GM06990 (cell line): ENCODE results near the gene THAP11.
A peak's percentile ranks its signal among the peaks of the same experiment; 100 is the strongest.

Source experiments
- DNase-seq: peaks from one replicate; pipeline ENCODE4 v3.0.0-alpha.2; 2011; ENCODE audit not compliant: insufficient read length; ENCODE audit errors: extremely low read depth
- H3K27me3 ChIP-seq: replicated peaks from 2 replicates; pipeline ENCODE4 v1.6.0; 2011; ENCODE audit warnings: low read length; ENCODE audit not compliant: control insufficient read depth, insufficient read depth
- H3K36me3 ChIP-seq: 2 replicates; pipeline ENCODE4 v1.5.1; 2011; ENCODE audit warnings: low read length; ENCODE audit not compliant: control insufficient read depth, insufficient read depth
- H3K4me3 ChIP-seq: replicated peaks from 2 replicates; pipeline ENCODE4 v1.5.1; 2011; ENCODE audit warnings: low read depth, mild to moderate bottlenecking, control low read depth, low read length
- TF ChIP-seq, protein P1 (sequence below): IDR thresholded peaks from 2 replicates; pipeline ENCODE4 v1.5.1; 2011; ENCODE audit warnings: low read length, control low read depth, mild to moderate bottlenecking, inconsistent platforms; ENCODE audit not compliant: insufficient read depth, poor library complexity, severe bottlenecking

The THAP11 gene

DNA sequence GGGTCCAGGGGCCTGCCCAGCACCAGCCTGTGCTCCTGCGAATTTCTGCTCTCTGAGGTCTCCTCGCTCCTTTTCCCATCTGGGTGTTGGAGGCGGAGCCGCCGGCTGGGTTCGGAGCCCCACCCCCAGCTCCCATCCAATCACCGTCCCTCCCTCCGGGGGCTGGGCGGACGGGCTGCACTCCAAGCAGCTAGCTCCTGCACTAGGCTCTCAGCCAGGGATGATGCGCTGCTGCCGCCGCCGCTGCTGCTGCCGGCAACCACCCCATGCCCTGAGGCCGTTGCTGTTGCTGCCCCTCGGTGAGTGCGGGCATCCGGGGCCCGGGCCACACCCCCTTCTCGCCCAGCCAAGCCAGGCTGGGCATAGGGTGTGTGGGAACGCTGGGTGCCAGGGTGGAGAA is 42.6 kb downstream of the THAP11 start, which contains the start of gene NRN1L:
NRN1L (plus strand) TSS at position 202 of the 400 bp plus-strand sequence; CDS start at position 221, 19 bp downstream.
- no peak for DNase-seq
- TF ChIP-seq, protein P1, sequence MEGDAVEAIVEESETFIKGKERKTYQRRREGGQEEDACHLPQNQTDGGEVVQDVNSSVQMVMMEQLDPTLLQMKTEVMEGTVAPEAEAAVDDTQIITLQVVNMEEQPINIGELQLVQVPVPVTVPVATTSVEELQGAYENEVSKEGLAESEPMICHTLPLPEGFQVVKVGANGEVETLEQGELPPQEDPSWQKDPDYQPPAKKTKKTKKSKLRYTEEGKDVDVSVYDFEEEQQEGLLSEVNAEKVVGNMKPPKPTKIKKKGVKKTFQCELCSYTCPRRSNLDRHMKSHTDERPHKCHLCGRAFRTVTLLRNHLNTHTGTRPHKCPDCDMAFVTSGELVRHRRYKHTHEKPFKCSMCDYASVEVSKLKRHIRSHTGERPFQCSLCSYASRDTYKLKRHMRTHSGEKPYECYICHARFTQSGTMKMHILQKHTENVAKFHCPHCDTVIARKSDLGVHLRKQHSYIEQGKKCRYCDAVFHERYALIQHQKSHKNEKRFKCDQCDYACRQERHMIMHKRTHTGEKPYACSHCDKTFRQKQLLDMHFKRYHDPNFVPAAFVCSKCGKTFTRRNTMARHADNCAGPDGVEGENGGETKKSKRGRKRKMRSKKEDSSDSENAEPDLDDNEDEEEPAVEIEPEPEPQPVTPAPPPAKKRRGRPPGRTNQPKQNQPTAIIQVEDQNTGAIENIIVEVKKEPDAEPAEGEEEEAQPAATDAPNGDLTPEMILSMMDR = no peak
- Histone ChIP-seq H3K4me3 (no peak within 1 kb of the TSS), H3K27me3 (no peaks in the 10 kb centered on the region), H3K36me3 (peaks cover 41% of the 10 kb centered on the region)

DNA sequence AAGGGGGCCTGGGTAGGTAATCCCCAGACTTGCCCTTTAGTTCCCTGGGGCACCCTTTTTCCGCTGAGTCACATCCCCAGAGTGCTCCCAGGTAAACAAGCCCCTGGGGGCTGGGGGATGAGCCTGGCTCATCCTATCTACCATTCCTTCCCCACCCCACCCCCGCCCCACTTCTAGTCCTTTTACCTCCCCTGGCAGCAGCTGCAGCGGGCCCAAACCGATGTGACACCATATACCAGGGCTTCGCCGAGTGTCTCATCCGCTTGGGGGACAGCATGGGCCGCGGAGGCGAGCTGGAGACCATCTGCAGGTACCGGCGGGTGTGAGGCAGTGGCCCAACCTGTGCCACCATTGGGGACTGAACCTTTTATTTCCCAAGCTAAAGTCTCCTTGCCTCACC is 43.4 kb downstream of the THAP11 start:
- TF ChIP-seq, protein P1 = no peak
- H3K4me3 ChIP-seq = no peak overlapping the region
- peaks cover 32% of the 10 kb centered on the region for H3K36me3 ChIP-seq
- H3K27me3 ChIP-seq = no peaks in the 10 kb centered on the region
- DNase-seq = no peak

DNA sequence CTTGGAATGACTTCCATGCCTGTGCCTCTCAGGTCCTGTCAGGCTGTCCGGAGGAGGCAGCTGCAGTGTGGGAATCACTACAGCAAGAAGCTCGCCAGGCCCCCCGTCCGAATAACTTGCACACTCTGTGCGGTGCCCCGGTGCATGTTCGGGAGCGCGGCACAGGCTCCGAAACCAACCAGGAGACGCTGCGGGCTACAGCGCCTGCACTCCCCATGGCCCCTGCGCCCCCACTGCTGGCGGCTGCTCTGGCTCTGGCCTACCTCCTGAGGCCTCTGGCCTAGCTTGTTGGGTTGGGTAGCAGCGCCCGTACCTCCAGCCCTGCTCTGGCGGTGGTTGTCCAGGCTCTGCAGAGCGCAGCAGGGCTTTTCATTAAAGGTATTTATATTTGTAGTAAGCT is 43.9 kb downstream of the THAP11 start:
- Histone ChIP-seq H3K36me3 (peaks cover 28% of the 10 kb centered on the region), H3K27me3 (no peaks in the 10 kb centered on the region), H3K4me3 (no peak overlapping the region)
- DNase-seq = no peak
- TF ChIP-seq, protein P1 = no peak

DNA sequence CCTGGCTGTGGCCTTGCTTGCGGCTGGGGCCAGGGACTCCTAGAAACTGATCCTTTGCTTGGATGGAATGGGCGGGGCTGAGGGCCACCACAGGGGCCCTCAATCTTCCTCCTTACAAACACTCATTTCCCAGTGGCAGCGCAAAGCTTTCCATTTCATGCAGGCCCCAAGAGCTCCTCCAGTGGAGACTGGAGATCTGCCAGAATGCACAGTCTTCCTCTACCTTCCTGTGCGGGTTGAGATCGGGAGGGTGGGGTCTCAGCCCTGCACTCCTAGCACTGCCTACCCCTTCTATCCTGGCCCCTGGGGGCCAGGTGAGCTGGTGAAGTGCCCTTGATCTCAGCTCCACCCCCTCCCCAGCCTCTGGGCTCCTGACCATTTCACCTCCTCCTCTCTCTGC is 44.3 kb downstream of the THAP11 start:
- TF ChIP-seq, protein P1 = no peak

DNA sequence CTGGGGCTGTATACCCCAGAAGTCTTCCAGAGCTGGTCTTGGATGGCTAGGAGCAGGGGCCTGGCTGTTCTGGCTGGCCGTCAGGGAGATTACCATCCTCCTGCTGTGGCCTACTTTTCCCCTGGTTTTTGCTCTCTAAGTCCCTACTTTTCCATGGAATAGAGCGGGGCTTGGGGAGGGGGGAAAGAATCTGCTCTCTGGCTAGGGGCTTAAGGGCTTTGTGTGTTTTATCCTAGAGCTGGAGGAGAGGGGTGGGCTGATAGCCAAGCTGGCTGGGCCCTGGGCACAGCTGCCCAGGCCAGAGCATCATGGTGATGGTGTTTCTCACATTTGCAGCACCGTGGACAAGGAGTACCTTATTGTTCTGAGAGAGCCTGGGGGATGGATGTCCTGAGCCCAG is 46.2 kb downstream of the THAP11 start:
- TF ChIP-seq, protein P1 = no peak
- H3K36me3 ChIP-seq = peaks cover 11% of the 10 kb centered on the region

More for the DNA sequence above, 44.3 kb downstream of the THAP11 start:
- Histone ChIP-seq H3K36me3 (peaks cover 24% of the 10 kb centered on the region), H3K27me3 (no peaks in the 10 kb centered on the region), H3K4me3 (no peak overlapping the region)
- no peak for DNase-seq

DNA sequence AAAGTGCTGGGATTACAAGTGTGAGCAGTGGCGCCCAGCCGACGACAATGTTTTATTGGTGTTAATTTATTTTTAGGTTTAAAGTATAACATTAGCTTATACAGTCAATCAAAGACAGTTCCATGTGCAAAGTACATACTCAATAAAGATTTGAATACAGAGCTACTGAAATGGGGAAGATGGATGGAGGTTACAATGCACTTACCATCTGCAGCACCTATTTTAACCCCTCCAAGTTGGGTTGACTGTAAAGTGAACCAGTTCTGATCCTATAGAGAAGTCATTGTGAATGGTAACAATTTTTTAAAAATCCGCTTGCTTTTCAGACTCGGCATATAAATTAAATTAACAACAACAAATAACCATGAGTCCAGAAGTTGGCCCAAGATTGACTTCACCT is 50.3 kb downstream of the THAP11 start:
- TF ChIP-seq, protein P1 = no peak
- Histone ChIP-seq H3K4me3 (peak overlapping the region; percentile 65), H3K27me3 (no peaks in the 10 kb centered on the region), H3K36me3 (no peaks in the 10 kb centered on the region)
- DNase-seq = no peak

More for the DNA sequence above, 46.2 kb downstream of the THAP11 start:
- DNase-seq = no peak
- no peaks in the 10 kb centered on the region for H3K27me3 ChIP-seq
- no peak overlapping the region for H3K4me3 ChIP-seq
